Measurements from ENCODE around the gene SARDH. TPM values are rescaled to one million over a fixed set of nuclear protein-coding genes. Genes with fewer than 3 reads are reported as not detected.

The SARDH gene
- total RNA-seq, 2 experiments from 2014 or later = 2.3 to 2.7 TPM

DNA sequence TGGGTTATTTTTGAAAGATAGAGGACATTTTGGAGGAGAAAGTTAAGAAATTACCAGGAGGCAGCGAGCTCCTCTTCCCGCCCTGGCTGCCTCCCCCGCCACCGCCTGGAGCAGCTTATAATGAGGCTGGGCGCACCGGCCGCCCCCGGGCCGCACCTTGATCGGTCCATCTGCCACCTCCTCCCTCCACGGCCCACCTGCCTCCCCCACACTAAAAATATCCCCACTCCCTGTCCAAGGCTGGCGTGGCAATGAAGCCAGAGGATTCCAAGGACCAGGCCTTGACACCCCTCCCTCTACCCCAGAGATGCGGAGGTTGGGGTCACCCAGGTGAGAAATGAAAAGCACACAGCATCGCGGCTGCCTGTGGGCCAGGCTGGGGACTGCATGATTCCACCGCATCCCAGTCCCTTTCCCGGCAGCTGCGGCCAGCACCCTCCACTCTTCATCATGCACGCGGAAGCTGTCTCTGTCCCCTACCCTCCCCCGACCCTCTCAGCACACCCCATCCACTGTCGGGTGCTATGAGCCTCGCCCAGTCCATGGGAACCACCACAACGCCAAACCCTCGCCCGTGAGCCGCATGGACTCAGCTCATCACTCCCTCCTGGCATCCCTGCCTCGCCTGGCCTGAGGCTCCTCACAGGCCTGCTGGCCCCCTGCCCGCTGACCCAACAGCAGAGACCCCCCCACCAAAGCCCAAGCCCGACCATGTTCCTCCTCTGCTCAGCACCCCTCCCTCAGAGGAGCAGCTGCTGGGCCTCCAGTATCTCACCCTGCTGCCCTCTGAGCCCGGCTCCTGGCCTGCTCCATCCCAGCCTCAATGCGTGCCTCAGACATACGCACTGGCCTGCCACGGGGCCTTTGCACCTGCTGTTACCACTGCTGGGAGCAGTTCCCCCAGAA lies 50.0 kb downstream of the SARDH start:
- Mint-ChIP-seq H3K27me3 (no peaks in the 10 kb centered on the region), H3K9me3 (no peaks in the 10 kb centered on the region), H3K36me3 (no peaks in the 10 kb centered on the region), H3K4me1 (peaks cover 17% of the 10 kb centered on the region), H3K4me3 (no peak overlapping the region), H3K27ac (no peak overlapping the region)
- no peak for DNase-seq

DNA sequence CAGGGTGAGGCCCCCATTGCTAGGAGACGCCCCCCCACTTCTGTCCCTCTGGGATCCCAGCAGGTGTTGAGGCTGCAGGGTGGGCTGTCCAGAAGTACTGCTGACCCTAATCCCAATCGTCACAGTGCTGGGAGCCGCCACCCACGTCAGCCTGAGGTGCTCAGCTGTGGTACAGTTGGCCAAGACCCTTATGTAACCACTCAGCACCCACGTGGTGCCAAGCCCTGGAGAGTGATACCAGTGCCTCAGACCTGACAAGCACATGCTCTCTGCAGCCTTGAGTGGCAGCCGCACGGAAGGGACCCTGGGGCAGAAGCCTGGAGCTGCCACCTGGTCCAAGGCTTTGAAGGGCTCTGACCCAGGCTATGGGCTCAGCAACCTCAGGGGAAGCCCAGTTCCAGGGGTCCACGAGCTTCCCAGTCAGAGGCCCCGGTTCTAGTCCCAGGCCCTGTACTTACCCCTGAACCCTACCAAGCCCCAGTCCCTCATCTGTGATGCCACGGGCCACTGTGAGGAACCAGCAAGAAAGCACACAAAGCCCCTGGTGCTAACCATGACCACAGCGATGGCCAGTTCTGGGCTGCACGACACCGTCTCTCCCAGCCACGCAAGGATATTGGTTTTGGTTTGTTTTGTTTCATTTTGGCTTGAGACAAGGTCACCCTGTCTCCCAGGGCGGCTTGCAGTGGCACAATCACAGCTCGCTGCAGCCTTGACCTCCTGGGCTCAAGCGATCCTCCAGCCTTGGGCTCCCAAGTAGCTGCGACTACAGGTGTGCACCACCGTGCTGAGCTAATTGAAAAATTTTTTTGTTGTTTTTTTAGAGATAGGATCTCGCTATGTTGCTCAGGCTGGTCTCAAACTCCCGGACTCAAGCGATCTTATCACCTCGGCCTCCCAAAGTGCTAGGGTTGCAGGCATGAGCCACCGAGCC lies 51.2 kb downstream of the SARDH start:
- H3K9me3 Mint-ChIP-seq = no peaks in the 10 kb centered on the region
- H3K27me3 Mint-ChIP-seq = no peaks in the 10 kb centered on the region
- no peak overlapping the region for H3K27ac Mint-ChIP-seq
- no peak for DNase-seq
- H3K4me3 Mint-ChIP-seq = no peak overlapping the region
- H3K4me1 Mint-ChIP-seq = peaks cover 15% of the 10 kb centered on the region
- peaks cover 2% of the 10 kb centered on the region for H3K36me3 Mint-ChIP-seq

DNA sequence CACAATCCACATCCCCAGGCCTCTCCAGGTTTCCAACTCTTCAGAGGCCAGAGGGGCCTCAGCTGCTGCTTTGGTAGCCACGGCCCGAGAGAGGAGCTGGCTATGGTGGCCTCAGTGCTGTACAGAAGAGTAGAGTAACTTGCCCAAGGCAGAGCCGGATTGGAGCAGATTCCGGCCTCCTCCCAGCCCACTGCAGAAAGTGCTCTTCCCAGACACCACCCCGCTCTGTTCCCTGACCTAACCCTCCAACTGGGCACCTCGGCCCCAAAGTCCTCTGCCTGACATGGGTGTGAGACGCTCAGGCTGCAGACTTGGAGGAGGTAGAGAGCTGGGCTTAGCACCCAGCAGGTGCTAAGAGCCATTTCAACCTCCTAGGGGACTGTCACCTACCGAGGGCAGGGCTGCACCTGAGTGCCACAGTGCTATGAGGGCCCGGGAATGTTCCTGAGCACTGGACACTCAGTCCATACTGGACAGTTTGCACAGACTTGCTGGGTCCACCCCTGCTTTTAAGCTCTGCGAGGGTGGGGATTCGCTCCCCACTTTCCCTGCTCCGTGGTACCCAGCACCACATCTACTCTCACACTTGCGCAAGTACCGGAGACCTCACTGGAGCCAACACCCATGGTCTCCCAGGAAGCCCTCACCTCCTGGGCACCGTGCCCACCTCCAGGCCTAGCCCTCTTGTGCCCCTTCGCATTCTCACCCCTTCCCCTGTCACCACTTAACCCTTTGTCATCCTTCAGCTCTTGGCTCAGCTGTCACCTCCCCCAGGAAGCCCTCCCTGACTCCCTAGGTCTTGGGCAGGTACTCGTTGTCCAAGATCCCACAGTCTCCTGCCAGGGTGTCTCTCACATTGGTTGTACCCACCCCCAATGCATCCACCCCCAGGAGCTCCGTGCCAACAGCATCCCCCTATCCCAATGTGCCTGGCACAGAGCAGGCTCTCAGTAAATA lies 52.2 kb downstream of the SARDH start:
- H3K27ac Mint-ChIP-seq = peak overlapping the region; percentile 6
- H3K4me3 Mint-ChIP-seq = no peak overlapping the region
- no peak for DNase-seq
- peaks cover 14% of the 10 kb centered on the region for H3K4me1 Mint-ChIP-seq
- peaks cover 4% of the 10 kb centered on the region for H3K36me3 Mint-ChIP-seq
- H3K27me3 Mint-ChIP-seq = no peaks in the 10 kb centered on the region
- H3K9me3 Mint-ChIP-seq = no peaks in the 10 kb centered on the region

DNA sequence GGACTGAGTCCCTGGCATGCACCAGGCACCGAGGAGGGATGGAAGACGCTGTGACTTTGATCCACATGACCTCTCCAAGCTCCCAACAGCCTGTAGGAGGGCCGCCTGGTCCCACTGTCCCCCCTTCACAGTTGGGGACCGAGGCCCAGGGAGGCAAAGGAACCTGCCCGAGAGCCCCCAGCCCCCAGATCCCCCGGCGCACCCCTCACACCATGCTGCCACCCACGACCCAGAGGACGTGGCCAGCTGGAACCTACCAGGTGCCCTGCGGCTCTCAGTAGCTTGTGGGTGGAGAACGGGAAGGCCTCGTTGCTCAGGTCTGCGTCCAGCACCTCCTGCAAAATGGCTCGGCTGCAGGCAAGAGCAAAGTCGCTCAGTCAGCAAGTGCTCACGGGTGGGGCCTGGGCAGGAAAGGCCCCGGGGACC lies 53.2 kb downstream of the SARDH start:
- Mint-ChIP-seq H3K4me1 (peaks cover 14% of the 10 kb centered on the region), H3K9me3 (no peaks in the 10 kb centered on the region), H3K4me3 (no peak overlapping the region), H3K36me3 (peaks cover 4% of the 10 kb centered on the region), H3K27me3 (no peaks in the 10 kb centered on the region), H3K27ac (no peak overlapping the region)
- DNase-seq = no peak

DNA sequence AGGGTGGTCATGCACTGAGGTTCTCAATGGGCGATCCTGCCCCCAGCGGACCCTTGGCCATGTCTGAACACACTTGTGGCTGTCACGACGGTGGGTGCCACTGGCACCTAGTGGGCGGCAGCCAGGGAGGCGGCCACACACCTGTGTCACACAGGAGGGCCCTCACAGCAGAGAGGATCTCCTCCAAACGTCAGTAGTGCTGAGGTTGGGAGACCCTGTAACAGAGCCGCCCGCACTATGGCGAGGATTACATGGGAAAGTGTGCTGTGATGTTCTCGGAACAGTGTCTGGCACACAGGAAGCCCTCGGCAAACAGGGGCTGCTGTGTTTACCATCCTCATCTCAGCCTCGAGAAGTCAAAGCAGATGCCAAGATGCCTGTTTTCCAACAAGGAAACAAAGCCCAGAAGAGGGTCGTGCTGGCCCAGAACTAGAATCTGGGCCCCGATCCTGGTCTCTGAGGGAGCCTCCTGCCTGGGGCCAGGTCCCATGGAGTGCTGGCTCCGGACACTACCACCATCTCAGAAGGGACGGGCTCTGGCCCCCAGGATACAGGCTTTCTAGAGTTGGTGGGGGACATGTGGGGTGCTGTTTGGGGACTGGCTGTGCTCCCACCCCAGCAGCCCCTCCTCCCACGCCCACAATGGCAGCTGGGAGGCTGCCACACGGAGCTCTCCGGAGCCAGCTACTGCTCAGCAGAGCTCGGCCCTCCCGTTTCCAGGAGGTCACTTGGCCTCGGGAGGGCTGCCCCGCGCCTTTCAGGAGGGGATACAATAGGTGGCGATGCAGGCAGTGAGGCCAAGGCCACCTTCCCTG lies 53.8 kb downstream of the SARDH start:
- Mint-ChIP-seq H3K27ac (peak overlapping the region; percentile 94), H3K4me1 (peaks cover 14% of the 10 kb centered on the region), H3K27me3 (no peaks in the 10 kb centered on the region), H3K4me3 (peak overlapping the region; percentile 73), H3K36me3 (peaks cover 4% of the 10 kb centered on the region), H3K9me3 (no peaks in the 10 kb centered on the region)
- DNase-seq = no peak

DNA sequence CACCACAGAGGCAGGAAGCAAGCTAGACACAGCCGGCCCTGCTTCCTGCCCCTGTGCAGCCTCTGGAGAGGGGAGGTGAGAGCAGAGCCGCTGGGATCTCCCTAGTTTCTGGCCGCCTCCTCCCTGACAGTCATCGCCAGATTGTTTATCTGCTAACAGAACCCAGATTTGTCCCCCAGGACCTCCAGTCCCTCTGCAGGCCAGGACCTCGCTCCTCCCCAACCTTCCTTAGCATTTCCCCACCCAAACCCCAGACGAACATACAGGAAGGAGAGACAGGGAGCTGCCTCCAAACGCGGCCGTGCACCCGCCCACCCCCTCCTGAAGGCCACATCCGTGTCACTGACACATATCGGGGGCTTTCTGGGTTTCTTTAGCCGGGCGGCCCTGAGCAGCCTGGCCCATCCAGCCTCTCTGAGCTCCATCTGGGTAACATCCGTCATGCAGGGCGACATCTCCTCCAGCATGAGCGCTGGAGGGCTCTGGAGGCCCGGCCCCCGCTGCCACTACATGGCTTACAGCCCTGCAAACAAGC lies 54.5 kb downstream of the SARDH start:
- peak; percentile 75 for DNase-seq
- Mint-ChIP-seq H3K9me3 (no peaks in the 10 kb centered on the region), H3K36me3 (peaks cover 4% of the 10 kb centered on the region), H3K27ac (peak overlapping the region; percentile 94), H3K4me3 (peak overlapping the region; percentile 73), H3K4me1 (peaks cover 18% of the 10 kb centered on the region), H3K27me3 (no peaks in the 10 kb centered on the region)

DNA sequence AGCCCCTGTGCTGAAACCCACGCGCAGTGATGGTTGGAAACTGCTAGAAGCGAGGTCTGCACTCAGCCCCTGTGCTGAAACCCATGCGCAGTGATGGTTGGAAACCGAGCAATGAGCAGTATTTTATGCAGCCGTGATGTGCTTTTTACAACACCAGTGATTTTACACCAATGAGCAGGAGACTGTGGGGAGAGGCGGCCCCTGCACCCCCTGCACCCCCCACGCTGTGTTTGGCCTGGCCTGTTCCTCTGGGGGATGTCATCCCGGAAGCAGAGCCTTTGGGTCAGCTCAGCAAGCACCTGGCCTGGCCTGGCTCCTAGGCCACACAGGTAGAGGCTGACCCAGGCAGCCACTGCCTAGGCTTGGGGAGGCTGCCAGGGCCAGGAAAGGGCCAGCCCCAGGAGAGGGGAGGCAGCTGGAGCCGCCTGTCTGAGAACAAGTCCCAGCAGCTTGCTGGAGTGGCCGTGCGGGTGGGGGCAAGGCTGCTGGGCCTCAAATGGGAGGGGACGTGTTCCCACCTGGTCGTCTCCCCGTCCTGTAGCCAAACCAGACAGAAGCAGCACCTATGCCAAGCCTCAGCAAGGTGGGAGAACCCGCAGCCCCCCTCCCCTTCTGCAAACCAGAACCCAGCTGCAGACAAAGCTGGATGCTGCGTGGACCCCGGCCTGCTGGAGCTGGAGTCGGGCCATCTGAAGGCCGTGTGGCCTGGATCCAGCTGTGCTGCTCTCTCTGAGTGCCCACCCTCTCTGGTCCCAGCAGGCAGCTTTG lies 55.1 kb downstream of the SARDH start:
- peaks cover 4% of the 10 kb centered on the region for H3K36me3 Mint-ChIP-seq
- no peaks in the 10 kb centered on the region for H3K9me3 Mint-ChIP-seq
- H3K4me3 Mint-ChIP-seq = peak overlapping the region; percentile 73
- no peak for DNase-seq
- H3K27me3 Mint-ChIP-seq = no peaks in the 10 kb centered on the region
- peaks cover 23% of the 10 kb centered on the region for H3K4me1 Mint-ChIP-seq
- H3K27ac Mint-ChIP-seq = peak overlapping the region; percentile 94

DNA sequence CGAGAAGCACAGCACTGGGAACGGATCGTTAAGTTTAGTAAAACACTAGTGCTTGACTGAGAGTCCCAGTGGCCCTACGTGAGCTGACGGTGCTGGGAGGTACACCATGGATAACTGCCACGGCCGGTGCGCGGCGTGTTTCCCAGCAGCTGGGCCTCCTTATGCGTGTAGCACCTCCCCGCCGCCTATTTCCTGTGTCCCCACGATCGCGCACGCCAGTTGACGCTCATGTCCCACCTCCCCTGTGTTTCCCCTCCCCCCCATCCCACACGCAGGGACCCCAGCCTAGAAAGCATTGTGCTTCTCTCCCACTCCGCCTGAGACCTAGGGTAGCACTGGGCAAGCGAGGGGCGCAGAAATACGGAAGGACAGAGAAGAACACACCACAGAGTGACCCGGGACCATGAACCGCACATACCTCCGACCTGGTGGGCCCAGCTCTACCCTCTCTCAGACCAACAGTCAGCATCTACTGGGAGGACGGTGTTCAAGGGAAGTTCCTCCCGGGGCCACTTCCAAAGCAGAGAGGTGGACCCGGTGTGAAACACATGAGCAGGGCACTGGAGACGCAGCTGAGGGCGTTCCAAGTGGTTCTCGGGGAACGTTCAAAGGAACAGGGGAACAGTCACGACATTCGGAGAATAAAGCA lies 56.4 kb downstream of the SARDH start:
- Mint-ChIP-seq H3K4me3 (no peak overlapping the region), H3K27ac (no peak overlapping the region), H3K4me1 (peaks cover 31% of the 10 kb centered on the region), H3K36me3 (peaks cover 4% of the 10 kb centered on the region), H3K9me3 (no peaks in the 10 kb centered on the region), H3K27me3 (no peaks in the 10 kb centered on the region)
- no peak for DNase-seq

DNA sequence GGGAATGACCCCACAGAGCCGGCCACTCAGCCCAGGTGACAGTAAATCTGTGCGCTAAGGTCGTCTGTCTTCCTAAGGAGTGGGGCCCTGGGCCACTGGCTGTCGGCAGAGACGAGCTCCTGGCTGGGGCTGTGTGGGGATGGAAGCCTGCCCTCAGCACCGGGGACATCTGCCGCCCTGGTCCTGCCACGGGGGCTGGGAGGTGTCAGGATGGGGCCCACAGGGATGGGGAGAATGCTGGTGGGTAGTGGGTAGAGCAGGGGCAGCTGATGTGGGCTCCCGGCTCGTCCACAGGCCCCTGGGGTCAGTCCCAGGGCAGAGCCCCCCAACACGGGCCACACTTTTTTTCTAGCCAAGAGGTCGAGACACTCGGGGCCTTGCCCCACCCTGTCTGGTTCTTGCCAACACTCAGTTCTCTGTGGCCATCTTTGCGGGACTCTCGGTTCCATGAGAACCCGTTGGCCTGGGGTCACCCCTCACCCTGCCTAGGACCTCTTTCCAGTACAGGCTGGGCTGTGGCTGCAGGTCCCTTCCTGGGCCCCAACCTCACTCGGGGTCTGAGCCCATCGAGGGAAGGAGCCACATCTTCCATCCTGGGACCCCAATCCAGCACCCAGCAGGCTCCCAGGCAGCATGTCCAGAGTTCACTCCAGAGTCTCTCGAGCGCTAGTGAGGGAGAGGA lies 57.0 kb downstream of the SARDH start:
- H3K36me3 Mint-ChIP-seq = peaks cover 4% of the 10 kb centered on the region
- no peaks in the 10 kb centered on the region for H3K9me3 Mint-ChIP-seq
- no peak for DNase-seq
- no peak overlapping the region for H3K4me3 Mint-ChIP-seq
- H3K4me1 Mint-ChIP-seq = peaks cover 36% of the 10 kb centered on the region
- no peak overlapping the region for H3K27ac Mint-ChIP-seq
- no peaks in the 10 kb centered on the region for H3K27me3 Mint-ChIP-seq

DNA sequence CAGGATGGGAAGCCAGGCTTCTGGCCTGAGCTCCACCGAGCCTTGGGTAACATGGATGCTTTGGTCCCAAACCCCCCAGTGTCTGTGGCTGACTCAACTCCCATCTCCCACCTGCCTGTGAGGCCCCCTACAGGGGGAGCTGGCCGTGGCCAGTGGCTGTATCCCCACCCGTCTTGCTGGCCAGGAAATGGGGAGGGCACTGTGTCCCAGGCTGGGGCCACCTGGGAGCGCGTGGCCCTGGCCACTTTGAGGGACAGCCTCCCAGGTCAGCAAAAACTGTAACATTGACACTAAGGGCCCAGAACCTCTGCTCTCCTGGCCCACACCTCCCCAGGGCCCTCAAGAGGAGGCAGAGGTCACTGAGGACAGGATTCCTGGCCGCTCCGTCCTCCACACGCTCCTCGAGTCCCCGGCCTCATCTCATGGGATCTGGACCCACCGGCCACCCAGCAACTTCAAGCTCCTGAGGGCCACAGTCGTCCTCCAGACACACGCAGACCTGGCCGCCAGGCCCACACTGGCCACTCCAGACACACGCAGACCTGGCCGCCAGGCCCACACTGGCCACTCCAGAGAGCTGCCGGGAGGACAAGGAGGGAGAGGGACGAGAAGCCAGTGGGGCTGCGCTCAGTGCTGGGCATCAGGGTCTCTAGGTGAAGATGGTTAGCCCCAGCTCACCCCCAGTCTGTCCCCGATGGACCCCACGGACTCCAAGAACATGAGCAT lies 57.7 kb downstream of the SARDH start:
- Mint-ChIP-seq H3K9me3 (no peaks in the 10 kb centered on the region), H3K4me1 (peaks cover 39% of the 10 kb centered on the region), H3K4me3 (no peak overlapping the region), H3K27ac (no peak overlapping the region), H3K27me3 (no peaks in the 10 kb centered on the region), H3K36me3 (peaks cover 4% of the 10 kb centered on the region)
- no peak for DNase-seq

DNA sequence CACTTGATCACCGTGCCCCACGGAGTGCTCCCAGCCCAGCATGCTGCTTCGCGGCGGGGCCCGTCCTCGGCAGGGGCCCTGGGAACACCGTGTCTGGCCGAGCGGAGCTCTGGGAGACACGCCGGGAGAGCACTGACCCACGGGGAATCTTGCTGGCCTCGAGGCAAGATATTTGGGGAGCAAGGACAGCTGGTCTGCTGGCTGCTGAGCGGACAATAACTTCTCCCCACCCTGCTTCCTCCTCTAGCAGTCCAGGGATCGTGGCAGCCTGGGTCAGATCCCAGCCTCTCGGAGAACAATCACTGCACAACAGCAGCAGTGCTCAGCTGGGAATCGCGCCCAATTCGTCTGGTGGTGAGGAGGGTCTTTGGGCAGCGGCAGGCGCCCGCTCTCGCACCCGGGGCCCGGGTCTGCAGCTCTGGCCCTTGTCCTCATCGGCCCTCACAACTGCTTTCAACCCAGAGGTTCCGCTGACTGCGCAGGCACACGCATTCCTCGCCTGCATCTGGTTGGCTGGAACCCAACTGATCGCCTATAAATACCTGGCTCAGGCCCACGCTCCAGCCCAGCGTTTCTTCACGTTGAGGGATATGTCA lies 58.6 kb downstream of the SARDH start:
- no peak overlapping the region for H3K27ac Mint-ChIP-seq
- no peaks in the 10 kb centered on the region for H3K27me3 Mint-ChIP-seq
- no peak for DNase-seq
- H3K4me3 Mint-ChIP-seq = no peak overlapping the region
- H3K9me3 Mint-ChIP-seq = no peaks in the 10 kb centered on the region
- peaks cover 39% of the 10 kb centered on the region for H3K4me1 Mint-ChIP-seq
- H3K36me3 Mint-ChIP-seq = peaks cover 4% of the 10 kb centered on the region

All from activated naive CD8-positive, alpha-beta T cell treated with anti-CD3 and anti-CD28 coated beads for 36 hours (primary cell).